ENCODE measurements around the gene HIP1.

HIP1 gene

GRCh38 chr7:75626954-75627353, 111.8 kb downstream of the HIP1 start:
- TF ChIP-seq, protein P1, sequence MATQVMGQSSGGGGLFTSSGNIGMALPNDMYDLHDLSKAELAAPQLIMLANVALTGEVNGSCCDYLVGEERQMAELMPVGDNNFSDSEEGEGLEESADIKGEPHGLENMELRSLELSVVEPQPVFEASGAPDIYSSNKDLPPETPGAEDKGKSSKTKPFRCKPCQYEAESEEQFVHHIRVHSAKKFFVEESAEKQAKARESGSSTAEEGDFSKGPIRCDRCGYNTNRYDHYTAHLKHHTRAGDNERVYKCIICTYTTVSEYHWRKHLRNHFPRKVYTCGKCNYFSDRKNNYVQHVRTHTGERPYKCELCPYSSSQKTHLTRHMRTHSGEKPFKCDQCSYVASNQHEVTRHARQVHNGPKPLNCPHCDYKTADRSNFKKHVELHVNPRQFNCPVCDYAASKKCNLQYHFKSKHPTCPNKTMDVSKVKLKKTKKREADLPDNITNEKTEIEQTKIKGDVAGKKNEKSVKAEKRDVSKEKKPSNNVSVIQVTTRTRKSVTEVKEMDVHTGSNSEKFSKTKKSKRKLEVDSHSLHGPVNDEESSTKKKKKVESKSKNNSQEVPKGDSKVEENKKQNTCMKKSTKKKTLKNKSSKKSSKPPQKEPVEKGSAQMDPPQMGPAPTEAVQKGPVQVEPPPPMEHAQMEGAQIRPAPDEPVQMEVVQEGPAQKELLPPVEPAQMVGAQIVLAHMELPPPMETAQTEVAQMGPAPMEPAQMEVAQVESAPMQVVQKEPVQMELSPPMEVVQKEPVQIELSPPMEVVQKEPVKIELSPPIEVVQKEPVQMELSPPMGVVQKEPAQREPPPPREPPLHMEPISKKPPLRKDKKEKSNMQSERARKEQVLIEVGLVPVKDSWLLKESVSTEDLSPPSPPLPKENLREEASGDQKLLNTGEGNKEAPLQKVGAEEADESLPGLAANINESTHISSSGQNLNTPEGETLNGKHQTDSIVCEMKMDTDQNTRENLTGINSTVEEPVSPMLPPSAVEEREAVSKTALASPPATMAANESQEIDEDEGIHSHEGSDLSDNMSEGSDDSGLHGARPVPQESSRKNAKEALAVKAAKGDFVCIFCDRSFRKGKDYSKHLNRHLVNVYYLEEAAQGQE (IDR thresholded peaks at IDR 0.05; ENCODE audit: low read depth) = no peak
- TF ChIP-seq TEAD4 (IDR thresholded peaks at IDR 0.05) (no peak), EGR1 (IDR thresholded peaks at IDR 0.05) (no peak)

DNA sequence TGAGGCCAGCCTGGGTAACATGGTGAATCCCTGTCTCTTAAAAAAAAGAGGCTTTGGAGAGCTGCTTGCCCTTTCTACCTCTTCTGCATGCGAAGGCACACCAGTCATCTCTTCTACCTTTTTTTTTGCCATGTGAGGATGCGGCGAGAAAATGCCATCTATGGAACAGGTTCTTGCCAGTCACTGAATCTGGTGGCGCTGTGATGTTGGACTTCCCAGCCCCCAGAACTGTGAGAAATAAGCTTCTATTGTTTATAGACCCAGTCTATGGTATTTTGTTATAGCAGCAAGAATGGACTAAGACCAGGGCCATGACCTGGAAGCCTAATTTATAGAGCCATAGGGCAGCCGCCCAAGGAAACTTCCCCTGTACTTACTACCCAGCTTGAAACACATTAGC, 112.9 kb downstream of the HIP1 start:
- TF ChIP-seq TCF12 (IDR thresholded peaks at IDR 0.05; ENCODE audit: low read depth) (no peak), ZBTB7A (IDR thresholded peaks at IDR 0.05; ENCODE audit: low read depth) (no peak), FOXM1 (IDR thresholded peaks at IDR 0.05; ENCODE audit: borderline replicate concordance, low read depth) (no peak), TAF1 (IDR thresholded peaks at IDR 0.05; ENCODE audit: low read depth) (no peak), RAD21 (IDR thresholded peaks at IDR 0.05; ENCODE audit: low read depth) (no peak), CEBPB (IDR thresholded peaks at IDR 0.05) (no peak), CREB1 (IDR thresholded peaks at IDR 0.05; ENCODE audit: low read depth) (no peak), NFIC (IDR thresholded peaks at IDR 0.05) (no peak), TEAD4 (IDR thresholded peaks at IDR 0.05) (no peak), EP300 (IDR thresholded peaks at IDR 0.05; ENCODE audit: borderline replicate concordance) (no peak)
- TF ChIP-seq, protein P2, sequence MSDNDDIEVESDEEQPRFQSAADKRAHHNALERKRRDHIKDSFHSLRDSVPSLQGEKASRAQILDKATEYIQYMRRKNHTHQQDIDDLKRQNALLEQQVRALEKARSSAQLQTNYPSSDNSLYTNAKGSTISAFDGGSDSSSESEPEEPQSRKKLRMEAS (IDR thresholded peaks at IDR 0.05) = no peak
- TF ChIP-seq, protein P3, sequence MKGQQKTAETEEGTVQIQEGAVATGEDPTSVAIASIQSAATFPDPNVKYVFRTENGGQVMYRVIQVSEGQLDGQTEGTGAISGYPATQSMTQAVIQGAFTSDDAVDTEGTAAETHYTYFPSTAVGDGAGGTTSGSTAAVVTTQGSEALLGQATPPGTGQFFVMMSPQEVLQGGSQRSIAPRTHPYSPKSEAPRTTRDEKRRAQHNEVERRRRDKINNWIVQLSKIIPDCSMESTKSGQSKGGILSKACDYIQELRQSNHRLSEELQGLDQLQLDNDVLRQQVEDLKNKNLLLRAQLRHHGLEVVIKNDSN (IDR thresholded peaks at IDR 0.05) = no peak
- TF ChIP-seq, protein P1 (IDR thresholded peaks at IDR 0.05; ENCODE audit: low read depth) = no peak

GRCh38 chr7:75624134-75624832, 114.5 kb downstream of the HIP1 start:
- TF ChIP-seq TCF12 (IDR thresholded peaks at IDR 0.05; ENCODE audit: low read depth) = no peak
- no peak for TF ChIP-seq NFIC (IDR thresholded peaks at IDR 0.05)
- no peak for TF ChIP-seq EP300 (IDR thresholded peaks at IDR 0.05; ENCODE audit: borderline replicate concordance)
- TF ChIP-seq ZBTB7A (IDR thresholded peaks at IDR 0.05; ENCODE audit: low read depth) = no peak
- TF ChIP-seq, protein P3 (IDR thresholded peaks at IDR 0.05) = no peak

DNA sequence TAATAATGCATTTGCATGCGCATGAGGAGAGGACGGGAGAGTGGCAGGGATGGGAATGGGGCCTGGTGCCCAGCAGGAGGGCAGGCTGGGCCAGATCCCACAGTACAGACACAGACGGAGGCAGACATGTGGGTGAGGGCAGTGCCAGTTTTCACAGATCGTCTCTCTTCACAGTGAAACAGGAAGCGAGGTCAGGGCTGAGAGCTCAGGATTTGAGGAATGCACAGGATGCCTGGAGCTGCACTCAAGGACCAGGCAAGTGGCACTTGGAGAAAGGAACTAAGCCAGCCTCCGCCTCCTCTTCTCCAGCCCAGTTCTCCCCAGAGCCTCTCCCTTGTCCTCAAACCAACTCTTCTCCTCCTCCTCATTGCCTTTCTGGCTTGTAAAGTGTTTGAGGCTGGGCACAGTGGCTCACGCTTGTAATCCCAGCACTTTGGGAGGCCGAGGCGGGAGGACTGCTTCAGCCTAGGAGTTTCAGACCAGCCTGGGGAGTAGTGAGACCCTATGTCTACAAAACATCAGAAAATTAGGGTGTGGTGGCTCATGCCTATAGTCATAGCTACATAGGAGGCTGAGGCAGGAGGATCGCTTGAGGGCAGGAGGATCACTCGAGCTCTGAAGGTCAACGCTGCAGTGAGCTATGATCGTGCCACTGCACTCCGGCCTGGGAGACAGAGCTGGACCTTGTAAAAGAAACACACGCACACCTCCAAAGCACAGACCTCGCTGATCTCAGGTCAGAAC, 115.2 kb downstream of the HIP1 start:
- TF ChIP-seq EP300 (IDR thresholded peaks at IDR 0.05; ENCODE audit: borderline replicate concordance) = no peak
- no peak for TF ChIP-seq ZBTB7A (IDR thresholded peaks at IDR 0.05; ENCODE audit: low read depth)
- TF ChIP-seq TCF12 (IDR thresholded peaks at IDR 0.05; ENCODE audit: low read depth) = no peak
- no peak for TF ChIP-seq CEBPB (IDR thresholded peaks at IDR 0.05)
- no peak for TF ChIP-seq TEAD4 (IDR thresholded peaks at IDR 0.05)
- TF ChIP-seq FOXM1 (IDR thresholded peaks at IDR 0.05; ENCODE audit: borderline replicate concordance, low read depth) = no peak
- TF ChIP-seq NFIC (IDR thresholded peaks at IDR 0.05) = no peak
- TF ChIP-seq, protein P2 (IDR thresholded peaks at IDR 0.05) = no peak
- TF ChIP-seq, protein P3 (IDR thresholded peaks at IDR 0.05) = no peak

DNA sequence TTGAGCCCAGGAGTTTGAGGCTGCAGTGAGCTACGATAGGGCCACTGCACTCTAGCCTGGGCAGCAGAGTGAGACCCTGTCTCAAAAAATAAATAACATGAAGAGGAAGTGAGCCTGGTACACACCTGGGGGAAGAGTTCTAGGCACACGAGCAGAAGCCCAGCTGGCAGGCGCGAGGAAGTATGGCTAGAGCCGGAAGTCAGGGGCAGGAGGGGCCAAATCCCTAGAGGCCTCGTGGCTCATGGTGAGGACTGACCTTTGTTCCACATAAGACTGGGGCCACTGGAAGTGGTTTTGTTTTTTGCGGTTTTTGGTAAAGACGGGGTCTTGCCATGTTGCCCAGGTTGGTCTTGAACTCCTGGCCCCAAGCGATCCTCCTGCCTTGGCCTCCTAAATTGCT, 117.6 kb downstream of the HIP1 start:
- TF ChIP-seq, protein P1 (IDR thresholded peaks at IDR 0.05; ENCODE audit: low read depth) = no peak
- TF ChIP-seq, protein P3 (IDR thresholded peaks at IDR 0.05) = no peak
- TF ChIP-seq FOXM1 (IDR thresholded peaks at IDR 0.05; ENCODE audit: borderline replicate concordance, low read depth) = no peak
- TF ChIP-seq ZBTB7A (IDR thresholded peaks at IDR 0.05; ENCODE audit: low read depth) = no peak
- no peak for TF ChIP-seq EP300 (IDR thresholded peaks at IDR 0.05; ENCODE audit: borderline replicate concordance)
- TF ChIP-seq TEAD4 (IDR thresholded peaks at IDR 0.05) = no peak
- no peak for TF ChIP-seq TAF1 (IDR thresholded peaks at IDR 0.05; ENCODE audit: low read depth)
- TF ChIP-seq, protein P2 (IDR thresholded peaks at IDR 0.05) = no peak
- no peak for TF ChIP-seq RAD21 (IDR thresholded peaks at IDR 0.05; ENCODE audit: low read depth)
- no peak for TF ChIP-seq TCF12 (IDR thresholded peaks at IDR 0.05; ENCODE audit: low read depth)
- TF ChIP-seq CEBPB (IDR thresholded peaks at IDR 0.05) = no peak
- TF ChIP-seq CREB1 (IDR thresholded peaks at IDR 0.05; ENCODE audit: low read depth) = no peak
- no peak for TF ChIP-seq YY1 (IDR thresholded peaks at IDR 0.05; ENCODE audit: low read depth)
- no peak for TF ChIP-seq EGR1 (IDR thresholded peaks at IDR 0.05)

Data from Ishikawa (cell line).